K562 (cell line): ENCODE data around the gene SLC29A2. TPM values are rescaled to one million over a fixed set of nuclear protein-coding genes. Genes with fewer than 3 reads are reported as not detected.

Experiments used
- CBX8 ChIP-seq: fragments of 200-600 bp; sonication (generic); IDR thresholded peaks from 2 replicates; pipeline ENCODE4 v1.6.1; 2012; ENCODE audit warnings: borderline replicate concordance, mixed run types, low read depth, mild to moderate bottlenecking, moderate library complexity, mixed read lengths, low read length, control low read depth, inconsistent platforms; ENCODE audit not compliant: poor library complexity, severe bottlenecking; ENCODE audit errors: extremely low read depth
- CHD2 ChIP-seq: IDR thresholded peaks from 2 replicates; pipeline ENCODE4 v1.6.1; 2011; ENCODE audit warnings: low read depth, low read length
- FOXJ2 ChIP-seq: fragments of 200-800 bp; sonication (Bioruptor generic); IDR thresholded peaks from 2 replicates; pipeline ENCODE4 v1.6.1; 2016; ENCODE audit warnings: missing genetic modification characterization, missing compliant biosample characterization
- FOXK1 ChIP-seq: sonication (generic); formaldehyde crosslinking; IDR thresholded peaks from 2 replicates; pipeline ENCODE4 v1.8.0; 2022; ENCODE audit warnings: missing genetic modification reagents, mild to moderate bottlenecking, borderline replicate concordance
- GABPB2 ChIP-seq: fragments of 250-450 bp; sonication (Bioruptor Pico); conservative IDR thresholded peaks from 2 replicates; pipeline ENCODE4 v1.5.1; 2021; ENCODE audit warnings: mild to moderate bottlenecking
- MYNN ChIP-seq, 2 experiments: sonication (generic); formaldehyde crosslinking in 1 of 2; IDR thresholded peaks; 2 replicates each; pipeline versions ENCODE4 v1.5.0 to v1.6.1; 2016 to 2020; ENCODE audit warnings: antibody characterized with exemption in 1 of 2, missing genetic modification reagents in 1 of 2
- NR4A1 ChIP-seq, 2 experiments: fragments of 250-450 bp in 1 of 2; fragments of 450-650 bp in 1 of 2; sonication (Bioruptor Pico) in 1 of 2; IDR thresholded peaks; 2 replicates each; pipeline versions ENCODE4 v1.4.0 to v1.6.1; 2016 to 2020; ENCODE audit warnings: mild to moderate bottlenecking in 2 of 2, missing compliant biosample characterization in 1 of 2, missing genetic modification characterization in 1 of 2, moderate library complexity in 1 of 2
- OTX1 ChIP-seq: fragments of 450-650 bp; formaldehyde crosslinking; IDR thresholded peaks from 2 replicates; pipeline ENCODE4 v1.4.0; 2022; ENCODE audit warnings: mild to moderate bottlenecking
- PRMT5 ChIP-seq: sonication (generic); formaldehyde crosslinking; IDR thresholded peaks from 2 replicates; pipeline ENCODE4 v1.5.0; 2020; ENCODE audit warnings: missing genetic modification reagents
- PURB ChIP-seq: sonication (generic); formaldehyde crosslinking; IDR thresholded peaks from 2 replicates; pipeline ENCODE4 v1.9.0; 2021; ENCODE audit warnings: low read depth, mild to moderate bottlenecking, missing genetic modification reagents
- RFX5 ChIP-seq: IDR thresholded peaks from 2 replicates; pipeline ENCODE4 v1.6.1; 2011; ENCODE audit warnings: low read depth, mild to moderate bottlenecking, improper control_type of control experiment, low read length
- RHOXF2B ChIP-seq: fragments of 250-450 bp; sonication (Bioruptor Pico); conservative IDR thresholded peaks from 2 replicates; pipeline ENCODE4 v1.5.1; 2021
- SAFB ChIP-seq: fragments of 200-400 bp; formaldehyde crosslinking; IDR thresholded peaks from 2 replicates; pipeline ENCODE4 v1.6.1; 2017; ENCODE audit warnings: low read depth, low read length, borderline replicate concordance
- SAFB2 ChIP-seq: fragments of 200-400 bp; formaldehyde crosslinking; IDR thresholded peaks from 2 replicates; pipeline ENCODE4 v1.6.1; 2018; ENCODE audit warnings: borderline replicate concordance, low read length, low read depth, moderate library complexity; ENCODE audit not compliant: severe bottlenecking
- SLC30A9 ChIP-seq: fragments of 250-450 bp; sonication (Bioruptor Pico); IDR thresholded peaks from 2 replicates; pipeline ENCODE4 v1.8.0; 2022; ENCODE audit warnings: mild to moderate bottlenecking, moderate library complexity
- SMARCC2 ChIP-seq: fragments of 450-650 bp; IDR thresholded peaks from 2 replicates; pipeline ENCODE4 v1.6.1; 2017; ENCODE audit warnings: antibody characterized with exemption, moderate library complexity, mild to moderate bottlenecking, low read depth
- TFE3 ChIP-seq: fragments of 450-650 bp; formaldehyde crosslinking; IDR thresholded peaks from 2 replicates; pipeline ENCODE4 v1.4.0; 2020; ENCODE audit warnings: mild to moderate bottlenecking, mixed read lengths
- ZBTB17 ChIP-seq: fragments of 450-650 bp; formaldehyde crosslinking; IDR thresholded peaks from 2 replicates; pipeline ENCODE4 v1.4.0; 2020; ENCODE audit warnings: mild to moderate bottlenecking
- ZBTB26 ChIP-seq: fragments of 450-650 bp; formaldehyde crosslinking; IDR thresholded peaks from 2 replicates; pipeline ENCODE4 v1.4.0; 2022; ENCODE audit warnings: missing genetic modification characterization
- ZHX1 ChIP-seq: fragments of 150-350 bp; conservative IDR thresholded peaks from 2 replicates; pipeline ENCODE4 v1.6.1; 2014; ENCODE audit warnings: low read length
- ZKSCAN8 ChIP-seq: fragments of 200-800 bp; sonication (Bioruptor generic); IDR thresholded peaks from 2 replicates; pipeline ENCODE4 v1.6.1; 2016; ENCODE audit warnings: missing genetic modification characterization, missing compliant biosample characterization
- ZNF696 ChIP-seq: fragments of 250-450 bp; sonication (Bioruptor Pico); conservative IDR thresholded peaks from 2 replicates; pipeline ENCODE4 v1.4.0; 2020; ENCODE audit warnings: mild to moderate bottlenecking, moderate library complexity
- ZNF707 ChIP-seq: fragments of 250-450 bp; sonication (Bioruptor Pico); conservative IDR thresholded peaks from 2 replicates; pipeline ENCODE4 v1.8.0; 2022; ENCODE audit warnings: inconsistent platforms, mild to moderate bottlenecking, moderate library complexity
- polyA plus RNA-seq, 8 experiments: library from polyadenylated mRNA; depleted of rRNA in 4 of 8; stranded (reverse) in 5 of 8; unstranded in 3 of 8; fragments of >200 nt; fragmentation: Nextera tagmentation in 2 of 8; fragmentation: Illumina TruSeq in 1 of 8; extraction: Ambion mirVana in 2 of 8; extraction: Trizol in 1 of 8; gene quantifications; 2 replicates each; pipeline versions ENCODE4 v1.2.1 to v1.2.3, GENCODE V29; 2011 to 2014; ENCODE audit warnings: inconsistent platforms in 1 of 8, missing spikeins in 1 of 8
- total RNA-seq, 7 experiments: library from RNA; depleted of rRNA in 6 of 7; stranded (reverse); fragments of >200 nt in 6 of 7; fragmentation: Illumina TruSeq in 2 of 7; extraction: Trizol in 2 of 7; gene quantifications; 2 replicates each; pipeline versions ENCODE4 v1.2.1 to v1.2.3, GENCODE V29; 2011 to 2021; ENCODE audit warnings: low replicate concordance in 1 of 7

The SLC29A2 gene
- total and polyA plus RNA-seq, 9 of the 15 experiments (the other 6 are each of a cell fraction or from before 2014, with no cell fraction given), result 2.4 to 48.6 (median 14.2) TPM

- TF ChIP-seq RHOXF2B (CRISPR knock-in tag) (no peak), OTX1 (CRISPR knock-in tag) (no peak), ZHX1 (no peak), SLC30A9 (CRISPR knock-in tag) (no peak), SMARCC2 (no peak), GABPB2 (no peak), FOXK1 (0 out of 2 replicates have a peak, but pooled peaks have one; percentile 18), SAFB2 (no peak), ZKSCAN8 (no peak), RFX5 (no peak), ZBTB17 (CRISPR knock-in tag) (no peak), ZNF696 (CRISPR knock-in tag) (no peak), PURB (no peak), ZBTB26 (no peak), ZNF707 (CRISPR knock-in tag) (no peak), MYNN (IDR thresholded peaks at IDR 0.05) (no peak; the same call in 1 of the 2 replicates), MYNN (CRISPR knock-in tag; IDR thresholded peaks at IDR 0.05) (no peak), CHD2 (no peak), SAFB (no peak), NR4A1 (CRISPR knock-in tag; IDR thresholded peaks at IDR 0.05) (no peak), NR4A1 (tag; IDR thresholded peaks at IDR 0.05) (no peak), FOXJ2 (tag) (no peak), TFE3 (CRISPR knock-in tag) (no peak), CBX8 (no peak), PRMT5 (CRISPR knock-in tag) (no peak)
These were observed 43.0 kb downstream of the SLC29A2 start (continued) for GRCh38 chr11:66328302-66329144.
